ENCODE results near the gene RENBP.

The RENBP gene

DNA sequence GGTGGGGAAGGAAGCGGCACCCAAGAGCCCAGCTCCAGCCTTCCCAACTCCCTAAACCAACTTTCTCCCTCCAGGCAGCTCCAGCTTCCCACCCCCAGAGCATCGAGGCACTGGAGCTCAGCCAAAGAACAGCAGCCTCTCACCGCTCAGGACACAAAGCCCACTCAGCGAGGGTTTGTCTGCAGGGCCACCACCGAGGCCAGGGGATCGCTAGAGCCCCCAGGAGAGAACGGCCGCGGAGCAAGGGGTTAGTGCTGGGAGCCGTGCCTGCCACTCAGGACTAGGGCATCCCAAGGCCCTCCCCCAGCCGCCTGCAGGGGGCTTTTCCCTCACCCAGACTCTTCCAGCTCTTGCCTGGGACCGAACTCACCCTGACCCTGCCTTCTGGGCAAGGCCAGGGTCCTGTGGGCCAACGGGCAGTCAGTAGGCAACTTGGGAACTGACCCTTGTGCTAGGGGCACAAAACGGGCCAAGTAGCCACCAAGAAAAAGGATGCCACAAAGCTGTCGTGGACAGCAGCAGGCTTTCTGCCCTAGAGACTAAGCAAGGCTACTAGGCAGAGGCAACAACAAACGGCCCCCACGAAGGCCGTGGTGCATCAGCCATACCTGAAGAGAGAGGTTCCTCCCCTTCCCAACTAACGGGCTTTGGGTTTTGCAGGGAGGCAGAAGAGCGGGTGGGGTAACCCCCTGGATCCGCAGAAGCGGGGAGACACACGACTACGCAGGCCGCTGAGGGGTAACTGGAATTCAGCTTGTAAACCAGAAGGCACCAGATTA is 24.9 kb upstream of the RENBP start:
- H3K9me3 ChIP-seq (ENCODE audit: control insufficient read depth, insufficient read depth, low read depth, low read length) = no peaks in the 10 kb centered on the region
- ChIA-PET POLR2A (interaction anchor here (0.9 to 4.6 kb wide), 5 partner anchors 36 to 210 kb away, joined by 3 to 67 read pairs (median 5); no protein-coding TSS in a partner anchor), CTCF (interaction anchor here (0.6 to 7.0 kb wide), 6 partner anchors 19 to 55 kb away, joined by 3 to 65 read pairs (median 8); no protein-coding TSS in a partner anchor)
- H3K4me1 ChIP-seq (ENCODE audit: control insufficient read depth, insufficient read depth, low read length) = peaks cover 10% of the 10 kb centered on the region
- peaks cover 0 to 39% of the 10 kb centered on the region in 2 experiments; a peak in 1 of 3 replicates for H3K36me3 ChIP-seq (ENCODE audit: control insufficient read depth in 2 of 2, insufficient read depth in 1 of 2, low read length in 2 of 2)
- peak overlapping the region; percentile 95 for H3K4me3 ChIP-seq (ENCODE audit: low read depth, low read length)
- peak overlapping the region; percentile 77 for H3K27ac ChIP-seq (ENCODE audit: extremely low read depth, low read depth, low read length)
- TF ChIP-seq, protein P1, sequence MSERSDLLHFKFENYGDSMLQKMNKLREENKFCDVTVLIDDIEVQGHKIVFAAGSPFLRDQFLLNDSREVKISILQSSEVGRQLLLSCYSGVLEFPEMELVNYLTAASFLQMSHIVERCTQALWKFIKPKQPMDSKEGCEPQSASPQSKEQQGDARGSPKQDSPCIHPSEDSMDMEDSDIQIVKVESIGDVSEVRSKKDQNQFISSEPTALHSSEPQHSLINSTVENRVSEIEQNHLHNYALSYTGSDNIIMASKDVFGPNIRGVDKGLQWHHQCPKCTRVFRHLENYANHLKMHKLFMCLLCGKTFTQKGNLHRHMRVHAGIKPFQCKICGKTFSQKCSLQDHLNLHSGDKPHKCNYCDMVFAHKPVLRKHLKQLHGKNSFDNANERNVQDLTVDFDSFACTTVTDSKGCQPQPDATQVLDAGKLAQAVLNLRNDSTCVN (tag by site-specific recombination; optimal IDR thresholded peaks at IDR 0.05) = no peak
- TF ChIP-seq, protein P2, sequence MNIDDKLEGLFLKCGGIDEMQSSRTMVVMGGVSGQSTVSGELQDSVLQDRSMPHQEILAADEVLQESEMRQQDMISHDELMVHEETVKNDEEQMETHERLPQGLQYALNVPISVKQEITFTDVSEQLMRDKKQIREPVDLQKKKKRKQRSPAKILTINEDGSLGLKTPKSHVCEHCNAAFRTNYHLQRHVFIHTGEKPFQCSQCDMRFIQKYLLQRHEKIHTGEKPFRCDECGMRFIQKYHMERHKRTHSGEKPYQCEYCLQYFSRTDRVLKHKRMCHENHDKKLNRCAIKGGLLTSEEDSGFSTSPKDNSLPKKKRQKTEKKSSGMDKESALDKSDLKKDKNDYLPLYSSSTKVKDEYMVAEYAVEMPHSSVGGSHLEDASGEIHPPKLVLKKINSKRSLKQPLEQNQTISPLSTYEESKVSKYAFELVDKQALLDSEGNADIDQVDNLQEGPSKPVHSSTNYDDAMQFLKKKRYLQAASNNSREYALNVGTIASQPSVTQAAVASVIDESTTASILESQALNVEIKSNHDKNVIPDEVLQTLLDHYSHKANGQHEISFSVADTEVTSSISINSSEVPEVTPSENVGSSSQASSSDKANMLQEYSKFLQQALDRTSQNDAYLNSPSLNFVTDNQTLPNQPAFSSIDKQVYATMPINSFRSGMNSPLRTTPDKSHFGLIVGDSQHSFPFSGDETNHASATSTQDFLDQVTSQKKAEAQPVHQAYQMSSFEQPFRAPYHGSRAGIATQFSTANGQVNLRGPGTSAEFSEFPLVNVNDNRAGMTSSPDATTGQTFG (tag by site-specific recombination; IDR thresholded peaks at IDR 0.05; ENCODE audit: borderline replicate concordance) = no peak
- TF ChIP-seq, protein P3, sequence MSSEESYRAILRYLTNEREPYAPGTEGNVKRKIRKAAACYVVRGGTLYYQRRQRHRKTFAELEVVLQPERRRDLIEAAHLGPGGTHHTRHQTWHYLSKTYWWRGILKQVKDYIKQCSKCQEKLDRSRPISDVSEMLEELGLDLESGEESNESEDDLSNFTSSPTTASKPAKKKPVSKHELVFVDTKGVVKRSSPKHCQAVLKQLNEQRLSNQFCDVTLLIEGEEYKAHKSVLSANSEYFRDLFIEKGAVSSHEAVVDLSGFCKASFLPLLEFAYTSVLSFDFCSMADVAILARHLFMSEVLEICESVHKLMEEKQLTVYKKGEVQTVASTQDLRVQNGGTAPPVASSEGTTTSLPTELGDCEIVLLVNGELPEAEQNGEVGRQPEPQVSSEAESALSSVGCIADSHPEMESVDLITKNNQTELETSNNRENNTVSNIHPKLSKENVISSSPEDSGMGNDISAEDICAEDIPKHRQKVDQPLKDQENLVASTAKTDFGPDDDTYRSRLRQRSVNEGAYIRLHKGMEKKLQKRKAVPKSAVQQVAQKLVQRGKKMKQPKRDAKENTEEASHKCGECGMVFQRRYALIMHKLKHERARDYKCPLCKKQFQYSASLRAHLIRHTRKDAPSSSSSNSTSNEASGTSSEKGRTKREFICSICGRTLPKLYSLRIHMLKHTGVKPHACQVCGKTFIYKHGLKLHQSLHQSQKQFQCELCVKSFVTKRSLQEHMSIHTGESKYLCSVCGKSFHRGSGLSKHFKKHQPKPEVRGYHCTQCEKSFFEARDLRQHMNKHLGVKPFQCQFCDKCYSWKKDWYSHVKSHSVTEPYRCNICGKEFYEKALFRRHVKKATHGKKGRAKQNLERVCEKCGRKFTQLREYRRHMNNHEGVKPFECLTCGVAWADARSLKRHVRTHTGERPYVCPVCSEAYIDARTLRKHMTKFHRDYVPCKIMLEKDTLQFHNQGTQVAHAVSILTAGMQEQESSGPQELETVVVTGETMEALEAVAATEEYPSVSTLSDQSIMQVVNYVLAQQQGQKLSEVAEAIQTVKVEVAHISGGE (tag by site-specific recombination; conservative IDR thresholded peaks at IDR 0.05; ENCODE audit: low read depth) = 0 out of 2 replicates have a peak, but pooled peaks have one; percentile 33
- TF ChIP-seq ZIC2 (tag by site-specific recombination; IDR thresholded peaks at IDR 0.05) (peak; percentile 62), ZNF660 (tag by site-specific recombination; IDR thresholded peaks at IDR 0.05) (no peak), IKZF3 (tag by site-specific recombination; IDR thresholded peaks at IDR 0.05) (0 out of 2 replicates have a peak, but pooled peaks have one; percentile 33), ZNF837 (tag by site-specific recombination; IDR thresholded peaks at IDR 0.05) (no peak), ZNF366 (tag by site-specific recombination; conservative IDR thresholded peaks at IDR 0.05) (no peak), ZNF670 (tag by site-specific recombination; IDR thresholded peaks at IDR 0.05; ENCODE audit: low read depth) (no peak), FEZF1 (tag by site-specific recombination; IDR thresholded peaks at IDR 0.05) (no peak), ZNF2 (tag by site-specific recombination; IDR thresholded peaks at IDR 0.05) (no peak), GLIS2 (tag by site-specific recombination; IDR thresholded peaks at IDR 0.05) (peak; percentile 65), GLIS1 (tag by site-specific recombination; IDR thresholded peaks at IDR 0.05) (peak; percentile 91), SP2 (tag by site-specific recombination; IDR thresholded peaks at IDR 0.05) (peak; percentile 47), ZNF114 (tag by site-specific recombination; IDR thresholded peaks at IDR 0.05) (no peak), SP3 (tag by site-specific recombination; IDR thresholded peaks at IDR 0.05) (no peak; the same call in 1 of the 2 replicates)
- TF ChIP-seq, protein P4, sequence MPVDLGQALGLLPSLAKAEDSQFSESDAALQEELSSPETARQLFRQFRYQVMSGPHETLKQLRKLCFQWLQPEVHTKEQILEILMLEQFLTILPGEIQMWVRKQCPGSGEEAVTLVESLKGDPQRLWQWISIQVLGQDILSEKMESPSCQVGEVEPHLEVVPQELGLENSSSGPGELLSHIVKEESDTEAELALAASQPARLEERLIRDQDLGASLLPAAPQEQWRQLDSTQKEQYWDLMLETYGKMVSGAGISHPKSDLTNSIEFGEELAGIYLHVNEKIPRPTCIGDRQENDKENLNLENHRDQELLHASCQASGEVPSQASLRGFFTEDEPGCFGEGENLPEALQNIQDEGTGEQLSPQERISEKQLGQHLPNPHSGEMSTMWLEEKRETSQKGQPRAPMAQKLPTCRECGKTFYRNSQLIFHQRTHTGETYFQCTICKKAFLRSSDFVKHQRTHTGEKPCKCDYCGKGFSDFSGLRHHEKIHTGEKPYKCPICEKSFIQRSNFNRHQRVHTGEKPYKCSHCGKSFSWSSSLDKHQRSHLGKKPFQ (tag by site-specific recombination; IDR thresholded peaks at IDR 0.05) = no peak
- TF ChIP-seq, protein P5, sequence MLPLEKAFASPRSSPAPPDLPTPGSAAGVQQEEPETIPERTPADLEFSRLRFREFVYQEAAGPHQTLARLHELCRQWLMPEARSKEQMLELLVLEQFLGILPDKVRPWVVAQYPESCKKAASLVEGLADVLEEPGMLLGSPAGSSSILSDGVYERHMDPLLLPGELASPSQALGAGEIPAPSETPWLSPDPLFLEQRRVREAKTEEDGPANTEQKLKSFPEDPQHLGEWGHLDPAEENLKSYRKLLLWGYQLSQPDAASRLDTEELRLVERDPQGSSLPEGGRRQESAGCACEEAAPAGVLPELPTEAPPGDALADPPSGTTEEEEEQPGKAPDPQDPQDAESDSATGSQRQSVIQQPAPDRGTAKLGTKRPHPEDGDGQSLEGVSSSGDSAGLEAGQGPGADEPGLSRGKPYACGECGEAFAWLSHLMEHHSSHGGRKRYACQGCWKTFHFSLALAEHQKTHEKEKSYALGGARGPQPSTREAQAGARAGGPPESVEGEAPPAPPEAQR (tag by site-specific recombination; IDR thresholded peaks at IDR 0.05) = no peak
- TF ChIP-seq, protein P6, sequence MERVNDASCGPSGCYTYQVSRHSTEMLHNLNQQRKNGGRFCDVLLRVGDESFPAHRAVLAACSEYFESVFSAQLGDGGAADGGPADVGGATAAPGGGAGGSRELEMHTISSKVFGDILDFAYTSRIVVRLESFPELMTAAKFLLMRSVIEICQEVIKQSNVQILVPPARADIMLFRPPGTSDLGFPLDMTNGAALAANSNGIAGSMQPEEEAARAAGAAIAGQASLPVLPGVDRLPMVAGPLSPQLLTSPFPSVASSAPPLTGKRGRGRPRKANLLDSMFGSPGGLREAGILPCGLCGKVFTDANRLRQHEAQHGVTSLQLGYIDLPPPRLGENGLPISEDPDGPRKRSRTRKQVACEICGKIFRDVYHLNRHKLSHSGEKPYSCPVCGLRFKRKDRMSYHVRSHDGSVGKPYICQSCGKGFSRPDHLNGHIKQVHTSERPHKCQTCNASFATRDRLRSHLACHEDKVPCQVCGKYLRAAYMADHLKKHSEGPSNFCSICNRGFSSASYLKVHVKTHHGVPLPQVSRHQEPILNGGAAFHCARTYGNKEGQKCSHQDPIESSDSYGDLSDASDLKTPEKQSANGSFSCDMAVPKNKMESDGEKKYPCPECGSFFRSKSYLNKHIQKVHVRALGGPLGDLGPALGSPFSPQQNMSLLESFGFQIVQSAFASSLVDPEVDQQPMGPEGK (tag by site-specific recombination; IDR thresholded peaks at IDR 0.05) = peak; percentile 12; the same call in 1 of the 2 replicates
- TF ChIP-seq, protein P7, sequence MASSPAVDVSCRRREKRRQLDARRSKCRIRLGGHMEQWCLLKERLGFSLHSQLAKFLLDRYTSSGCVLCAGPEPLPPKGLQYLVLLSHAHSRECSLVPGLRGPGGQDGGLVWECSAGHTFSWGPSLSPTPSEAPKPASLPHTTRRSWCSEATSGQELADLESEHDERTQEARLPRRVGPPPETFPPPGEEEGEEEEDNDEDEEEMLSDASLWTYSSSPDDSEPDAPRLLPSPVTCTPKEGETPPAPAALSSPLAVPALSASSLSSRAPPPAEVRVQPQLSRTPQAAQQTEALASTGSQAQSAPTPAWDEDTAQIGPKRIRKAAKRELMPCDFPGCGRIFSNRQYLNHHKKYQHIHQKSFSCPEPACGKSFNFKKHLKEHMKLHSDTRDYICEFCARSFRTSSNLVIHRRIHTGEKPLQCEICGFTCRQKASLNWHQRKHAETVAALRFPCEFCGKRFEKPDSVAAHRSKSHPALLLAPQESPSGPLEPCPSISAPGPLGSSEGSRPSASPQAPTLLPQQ (tag by site-specific recombination; IDR thresholded peaks at IDR 0.05) = no peak
- TF ChIP-seq, protein P8, sequence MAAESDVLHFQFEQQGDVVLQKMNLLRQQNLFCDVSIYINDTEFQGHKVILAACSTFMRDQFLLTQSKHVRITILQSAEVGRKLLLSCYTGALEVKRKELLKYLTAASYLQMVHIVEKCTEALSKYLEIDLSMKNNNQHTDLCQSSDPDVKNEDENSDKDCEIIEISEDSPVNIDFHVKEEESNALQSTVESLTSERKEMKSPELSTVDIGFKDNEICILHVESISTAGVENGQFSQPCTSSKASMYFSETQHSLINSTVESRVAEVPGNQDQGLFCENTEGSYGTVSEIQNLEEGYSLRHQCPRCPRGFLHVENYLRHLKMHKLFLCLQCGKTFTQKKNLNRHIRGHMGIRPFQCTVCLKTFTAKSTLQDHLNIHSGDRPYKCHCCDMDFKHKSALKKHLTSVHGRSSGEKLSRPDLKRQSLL (tag by site-specific recombination; IDR thresholded peaks at IDR 0.05) = peak; percentile 65; the same call in 1 of the 2 replicates
